ENCODE results near the gene RFX8. TPM values are rescaled to one million over a fixed set of nuclear protein-coding genes. Genes with fewer than 3 reads are reported as not detected.

RFX8 gene
- polyA plus RNA-seq, 3 donors = not detected

DNA sequence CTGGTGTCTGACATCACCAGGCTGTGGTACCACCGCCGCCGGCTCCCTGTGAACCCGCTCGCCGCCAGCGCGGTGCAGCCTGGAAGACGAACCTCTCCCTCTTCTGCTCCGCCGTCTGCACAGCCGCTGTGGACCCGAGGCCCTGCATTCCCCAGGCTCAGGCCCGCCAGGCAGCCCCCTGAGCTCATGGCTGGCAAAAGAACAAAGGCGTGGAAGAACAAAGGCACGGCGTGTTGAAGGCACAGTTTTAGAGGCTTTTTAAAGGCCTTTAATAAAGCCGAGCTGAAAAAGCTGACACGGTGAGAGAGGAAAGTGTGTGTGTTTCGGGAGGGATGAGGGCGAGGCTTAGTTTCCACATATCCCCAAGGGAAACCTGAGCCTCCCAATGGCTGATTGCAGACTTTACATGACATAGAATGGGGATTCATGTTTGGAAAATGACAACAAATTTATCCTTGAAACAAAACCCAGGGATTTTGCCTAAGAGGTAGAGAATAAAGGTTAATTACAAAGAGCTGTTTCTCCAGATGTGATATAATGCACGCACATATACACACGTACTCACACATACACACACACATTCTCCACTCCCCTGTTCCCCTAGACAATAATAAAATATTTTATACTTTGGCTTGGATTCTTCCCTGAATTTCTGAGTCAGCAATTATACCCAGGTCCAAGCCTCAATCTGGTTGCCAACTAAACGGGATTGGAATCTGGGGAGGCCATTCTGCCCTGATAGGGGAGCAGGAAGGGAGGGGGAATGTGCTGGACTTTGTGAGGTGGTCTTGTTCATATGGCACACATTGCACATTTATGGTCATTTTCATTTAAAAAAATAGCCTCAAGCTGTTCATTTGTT lies 39.7 kb downstream of the RFX8 start:
- Histone ChIP-seq H3K4me1 (ENCODE audit: control insufficient read depth in 1 of 2, insufficient read depth in 2 of 2, low read length in 2 of 2) (no peaks in the 10 kb centered on the region), H3K36me3 (replicated peaks in 1 of 2; ENCODE audit: control insufficient read depth in 1 of 2, insufficient read depth in 2 of 2, low read length in 2 of 2) (no peaks in the 10 kb centered on the region), H3K27me3 (ENCODE audit: control insufficient read depth in 2 of 2, insufficient read depth in 2 of 2, low read length in 2 of 2) (no peaks in the 10 kb centered on the region), H3K4me3 (replicated peaks in 1 of 3; ENCODE audit: low read depth in 2 of 3, low read length in 3 of 3) (no peak overlapping the region), H3K9me3 (replicated peaks in 1 of 2; ENCODE audit: control insufficient read depth in 1 of 2, insufficient read depth in 1 of 2, low read length in 2 of 2) (no peaks in the 10 kb centered on the region), H3K27ac (ENCODE audit: low read depth in 1 of 2, low read length in 2 of 2) (no peak overlapping the region), H4K20me1 (ENCODE audit: insufficient read depth, low read length) (no peaks in the 10 kb centered on the region), H3K4me2 (replicated peaks; ENCODE audit: extremely low read depth, low read length, poor library complexity, severe bottlenecking) (no peak overlapping the region), H3K9ac (ENCODE audit: insufficient read depth, low read length, poor library complexity, severe bottlenecking) (no peak overlapping the region), H3K79me2 (ENCODE audit: insufficient read depth, low read length) (no peaks in the 10 kb centered on the region), H2AFZ (ENCODE audit: insufficient read depth, low read depth, low read length, poor library complexity, severe bottlenecking) (no peak overlapping the region)
- Mint-ChIP-seq H3K36me3 (peaks cover 3 to 5% of the 10 kb centered on the region in 2 donors), H3K27ac (no peak overlapping the region), H3K4me1 (peaks cover 5% of the 10 kb centered on the region), H3K4me3 (no peak overlapping the region), H3K27me3 (ENCODE audit: low read depth in 3 of 3) (peaks cover 0 to 10% (median 2%) of the 10 kb centered on the region in 3 donors), H3K9me3 (no peaks in the 10 kb centered on the region)
- WGBS (ENCODE audit: insufficient coverage) = 95% methylated on average over 18 of the region's 24 CpGs
- DNase-seq = no peak
- intact Hi-C loops (cut with micrococcal nuclease) = no loop called here
- TF ChIP-seq CTCF (IDR thresholded peaks at IDR 0.05) = no peak

- no peaks in the 10 kb centered on the region for H3K9me3 Mint-ChIP-seq
- Histone ChIP-seq H2AFZ (ENCODE audit: insufficient read depth, low read depth, low read length, poor library complexity, severe bottlenecking) (no peak overlapping the region), H3K4me1 (ENCODE audit: control insufficient read depth in 1 of 2, insufficient read depth in 2 of 2, low read length in 2 of 2) (no peaks in the 10 kb centered on the region), H3K79me2 (ENCODE audit: insufficient read depth, low read length) (no peaks in the 10 kb centered on the region), H3K36me3 (replicated peaks in 1 of 2; ENCODE audit: control insufficient read depth in 1 of 2, insufficient read depth in 2 of 2, low read length in 2 of 2) (no peaks in the 10 kb centered on the region), H3K9me3 (replicated peaks in 1 of 2; ENCODE audit: control insufficient read depth in 1 of 2, insufficient read depth in 1 of 2, low read length in 2 of 2) (no peaks in the 10 kb centered on the region), H3K27ac (ENCODE audit: low read depth in 1 of 2, low read length in 2 of 2) (no peak overlapping the region), H3K9ac (ENCODE audit: insufficient read depth, low read length, poor library complexity, severe bottlenecking) (no peak overlapping the region), H3K4me2 (replicated peaks; ENCODE audit: extremely low read depth, low read length, poor library complexity, severe bottlenecking) (no peak overlapping the region), H3K4me3 (replicated peaks in 1 of 3; ENCODE audit: low read depth in 2 of 3, low read length in 3 of 3) (no peak overlapping the region), H4K20me1 (ENCODE audit: insufficient read depth, low read length) (no peaks in the 10 kb centered on the region), H3K27me3 (ENCODE audit: control insufficient read depth in 2 of 2, insufficient read depth in 2 of 2, low read length in 2 of 2) (no peaks in the 10 kb centered on the region)
- intact Hi-C loops (cut with micrococcal nuclease) = no loop called here
- peaks cover 3 to 5% of the 10 kb centered on the region in 2 donors for H3K36me3 Mint-ChIP-seq
- no peak for DNase-seq
- no peaks in the 10 kb centered on the region for H3K4me1 Mint-ChIP-seq
- H3K4me3 Mint-ChIP-seq = no peak overlapping the region
- peaks cover 0 to 5% (median 2%) of the 10 kb centered on the region in 3 donors for H3K27me3 Mint-ChIP-seq (ENCODE audit: low read depth in 3 of 3)
- no peak for TF ChIP-seq CTCF (IDR thresholded peaks at IDR 0.05)
- WGBS (ENCODE audit: insufficient coverage) = no CpG with 5 or more reads among the region's 3 CpGs
- H3K27ac Mint-ChIP-seq = no peak overlapping the region
Observed at GRCh38 chr2:101433465-101433864, 41.4 kb downstream of the RFX8 start.
